ENCODE results near the gene MYO15B.

The MYO15B gene

DNA sequence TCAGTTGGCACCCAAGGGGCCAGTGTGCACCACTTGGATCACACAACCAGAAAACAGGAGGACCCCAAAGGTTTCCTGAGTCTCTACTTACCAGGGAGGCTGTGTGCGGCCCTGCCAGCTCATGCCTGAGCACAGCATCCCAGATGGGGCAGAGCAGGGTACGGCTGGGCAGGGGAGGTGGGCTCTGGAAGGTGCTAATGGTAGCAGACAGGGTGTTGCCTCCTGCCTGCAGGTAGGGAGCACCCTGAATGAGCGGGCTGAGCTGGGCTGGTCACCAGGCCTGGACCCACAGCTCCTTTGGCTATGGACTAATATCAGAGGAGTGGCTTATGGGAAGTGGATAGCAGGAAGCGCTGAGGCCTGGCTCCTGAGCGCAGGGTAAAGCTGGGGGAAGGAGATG, 64.7 kb downstream of the MYO15B start:
- Histone ChIP-seq H3K27me3 (ENCODE audit: insufficient read depth, low read length, poor library complexity) (no peaks in the 10 kb centered on the region), H3K9me3 (ENCODE audit: insufficient read depth, low read length, severe bottlenecking) (no peaks in the 10 kb centered on the region), H3K9ac (ENCODE audit: low read depth, low read length) (no peak overlapping the region), H2AFZ (ENCODE audit: low read depth, low read length) (no peak overlapping the region), H4K20me1 (ENCODE audit: insufficient read depth, low read length) (no peaks in the 10 kb centered on the region), H3K4me1 (ENCODE audit: insufficient read depth, low read length) (no peaks in the 10 kb centered on the region), H3K4me2 (ENCODE audit: insufficient read depth, low read length) (no peak overlapping the region), H3K79me2 (ENCODE audit: insufficient read depth, low read length) (no peaks in the 10 kb centered on the region), H3K27ac (ENCODE audit: low read length) (peak overlapping the region; percentile 0; the same call in 1 of the 2 replicates), H3K36me3 (ENCODE audit: insufficient read depth, low read length) (peaks cover 38% of the 10 kb centered on the region), H3K4me3 (ENCODE audit: low read depth in 1 of 2, low read length in 2 of 2) (no peak overlapping the region)
- DNase-seq = no peak
- TF ChIP-seq EZH2 (IDR thresholded peaks at IDR 0.05; ENCODE audit: borderline replicate concordance, low read depth, low read length, severe bottlenecking) (no peak), CTCF (IDR thresholded peaks at IDR 0.05; ENCODE audit: borderline replicate concordance, extremely low read depth, low read length, poor library complexity, severe bottlenecking) (no peak)
- no peak for ATAC-seq (ENCODE audit: insufficient read depth, low read depth)

GRCh38 chr17:75652934-75653549, 65.4 kb downstream of the MYO15B start:
- no peak overlapping the region for H3K4me2 ChIP-seq (ENCODE audit: insufficient read depth, low read length)
- H3K27me3 ChIP-seq (ENCODE audit: insufficient read depth, low read length, poor library complexity) = no peaks in the 10 kb centered on the region
- no peak overlapping the region for H3K4me3 ChIP-seq (ENCODE audit: low read depth in 1 of 2, low read length in 2 of 2)
- H3K9ac ChIP-seq (ENCODE audit: low read depth, low read length) = no peak overlapping the region
- no peaks in the 10 kb centered on the region for H4K20me1 ChIP-seq (ENCODE audit: insufficient read depth, low read length)
- no peaks in the 10 kb centered on the region for H3K4me1 ChIP-seq (ENCODE audit: insufficient read depth, low read length)
- no peak overlapping the region for H2AFZ ChIP-seq (ENCODE audit: low read depth, low read length)
- H3K36me3 ChIP-seq (ENCODE audit: insufficient read depth, low read length) = peaks cover 40% of the 10 kb centered on the region
- H3K79me2 ChIP-seq (ENCODE audit: insufficient read depth, low read length) = no peaks in the 10 kb centered on the region
- H3K9me3 ChIP-seq (ENCODE audit: insufficient read depth, low read length, severe bottlenecking) = no peaks in the 10 kb centered on the region
- peak; percentile 71 for DNase-seq
- 0 out of 2 replicates have a peak overlapping the region, but pooled peaks have one; percentile 0 for H3K27ac ChIP-seq (ENCODE audit: low read length)
- TF ChIP-seq CTCF (IDR thresholded peaks at IDR 0.05; ENCODE audit: borderline replicate concordance, extremely low read depth, low read length, poor library complexity, severe bottlenecking) = peak; percentile 92
- TF ChIP-seq EZH2 (IDR thresholded peaks at IDR 0.05; ENCODE audit: borderline replicate concordance, low read depth, low read length, severe bottlenecking) = no peak
- ATAC-seq (ENCODE audit: insufficient read depth, low read depth) = peak; percentile 96

GRCh38 chr17:75654176-75654575, 66.6 kb downstream of the MYO15B start:
- peaks cover 36% of the 10 kb centered on the region for H3K36me3 ChIP-seq (ENCODE audit: insufficient read depth, low read length)
- ATAC-seq (ENCODE audit: insufficient read depth, low read depth) (no peak), DNase-seq (no peak)
- H2AFZ ChIP-seq (ENCODE audit: low read depth, low read length) = no peak overlapping the region
- no peaks in the 10 kb centered on the region for H3K4me1 ChIP-seq (ENCODE audit: insufficient read depth, low read length)
- no peak overlapping the region for H3K4me2 ChIP-seq (ENCODE audit: insufficient read depth, low read length)
- no peaks in the 10 kb centered on the region for H3K79me2 ChIP-seq (ENCODE audit: insufficient read depth, low read length)
- no peaks in the 10 kb centered on the region for H3K27me3 ChIP-seq (ENCODE audit: insufficient read depth, low read length, poor library complexity)
- no peaks in the 10 kb centered on the region for H4K20me1 ChIP-seq (ENCODE audit: insufficient read depth, low read length)
- H3K9me3 ChIP-seq (ENCODE audit: insufficient read depth, low read length, severe bottlenecking) = no peaks in the 10 kb centered on the region
- no peak overlapping the region for H3K4me3 ChIP-seq (ENCODE audit: low read depth in 1 of 2, low read length in 2 of 2)
- no peak overlapping the region for H3K9ac ChIP-seq (ENCODE audit: low read depth, low read length)
- TF ChIP-seq EZH2 (IDR thresholded peaks at IDR 0.05; ENCODE audit: borderline replicate concordance, low read depth, low read length, severe bottlenecking) = no peak
- TF ChIP-seq CTCF (IDR thresholded peaks at IDR 0.05; ENCODE audit: borderline replicate concordance, extremely low read depth, low read length, poor library complexity, severe bottlenecking) = peak; percentile 7
- H3K27ac ChIP-seq (ENCODE audit: low read length) = no peak overlapping the region
